ENCODE measurements around the gene NEK10.

- TF ChIP-seq CTCF (IDR thresholded peaks at IDR 0.05) (no peak), POLR2A (IDR thresholded peaks at IDR 0.05) (no peak)
These were observed 75.2 kb downstream of the NEK10 start for GRCh38 chr3:27293939-27294338.
